Lower leg skin (tissue), 3 donors: Measurements from ENCODE around the gene EPHA3.

Experiments
- CTCF ChIP-seq, 3 donors: fragments of 450-650 bp; IDR thresholded peaks; one replicate each; pipeline ENCODE4 v1.5.1; 2016; ENCODE audit warnings: antibody characterized with exemption in 3 of 3, mild to moderate bottlenecking in 3 of 3, moderate library complexity in 2 of 3
- POLR2A ChIP-seq, 2 donors: fragments of 450-650 bp; IDR thresholded peaks; one replicate each; pipeline ENCODE4 v1.6.1; 2016 to 2017; ENCODE audit warnings: antibody characterized with exemption in 2 of 2, mild to moderate bottlenecking in 1 of 2, moderate library complexity in 1 of 2

- no peak for TF ChIP-seq POLR2A (IDR thresholded peaks at IDR 0.05)
- no peak for TF ChIP-seq CTCF (IDR thresholded peaks at IDR 0.05)
Measured at GRCh38 chr3:89157575-89157974, 50.2 kb downstream of the EPHA3 start.
